Measurements from ENCODE around the gene RTN4R.

DNA sequence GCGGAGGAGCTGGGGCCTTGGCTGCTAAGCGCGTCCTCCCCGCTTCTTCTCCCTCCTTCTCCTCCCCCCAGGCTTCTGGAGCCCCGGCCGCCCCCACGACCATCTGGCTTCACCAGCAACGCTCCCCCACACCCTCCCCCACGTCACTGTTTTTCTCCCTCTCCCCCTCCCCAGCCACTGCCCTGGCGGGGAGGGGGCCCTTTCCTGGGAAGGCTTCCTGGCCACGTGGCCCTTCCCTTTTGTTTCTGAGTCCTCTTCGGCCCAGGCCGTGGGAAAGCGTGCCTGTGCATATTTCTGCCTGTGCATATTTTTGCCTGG is 27.7 kb downstream of the RTN4R start:
- TF ChIP-seq, protein P1, sequence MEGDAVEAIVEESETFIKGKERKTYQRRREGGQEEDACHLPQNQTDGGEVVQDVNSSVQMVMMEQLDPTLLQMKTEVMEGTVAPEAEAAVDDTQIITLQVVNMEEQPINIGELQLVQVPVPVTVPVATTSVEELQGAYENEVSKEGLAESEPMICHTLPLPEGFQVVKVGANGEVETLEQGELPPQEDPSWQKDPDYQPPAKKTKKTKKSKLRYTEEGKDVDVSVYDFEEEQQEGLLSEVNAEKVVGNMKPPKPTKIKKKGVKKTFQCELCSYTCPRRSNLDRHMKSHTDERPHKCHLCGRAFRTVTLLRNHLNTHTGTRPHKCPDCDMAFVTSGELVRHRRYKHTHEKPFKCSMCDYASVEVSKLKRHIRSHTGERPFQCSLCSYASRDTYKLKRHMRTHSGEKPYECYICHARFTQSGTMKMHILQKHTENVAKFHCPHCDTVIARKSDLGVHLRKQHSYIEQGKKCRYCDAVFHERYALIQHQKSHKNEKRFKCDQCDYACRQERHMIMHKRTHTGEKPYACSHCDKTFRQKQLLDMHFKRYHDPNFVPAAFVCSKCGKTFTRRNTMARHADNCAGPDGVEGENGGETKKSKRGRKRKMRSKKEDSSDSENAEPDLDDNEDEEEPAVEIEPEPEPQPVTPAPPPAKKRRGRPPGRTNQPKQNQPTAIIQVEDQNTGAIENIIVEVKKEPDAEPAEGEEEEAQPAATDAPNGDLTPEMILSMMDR (IDR thresholded peaks at IDR 0.05), result no peak
- TF ChIP-seq POLR2A (IDR thresholded peaks at IDR 0.05) (no peak), EP300 (IDR thresholded peaks at IDR 0.05) (no peak)

All from ovary (tissue), 3 donors.